A673 (cell line): ENCODE measurements around the gene KDM5A.

Source experiments
- EZH2 ChIP-seq: fragments of 200-600 bp; sonication (generic); IDR thresholded peaks from 2 replicates; pipeline ENCODE4 v1.6.1; 2017; ENCODE audit warnings: borderline replicate concordance, low read depth, mild to moderate bottlenecking, mixed read lengths, antibody characterized with exemption, low read length; ENCODE audit not compliant: poor library complexity, severe bottlenecking
- TF ChIP-seq, protein P1 (sequence below): fragments of 300-800, 200-600 bp; sonication (generic); conservative IDR thresholded peaks from 2 replicates; pipeline ENCODE4 v1.5.1; 2017; ENCODE audit warnings: low read depth, mild to moderate bottlenecking, antibody characterized with exemption, low read length, moderate library complexity, mixed read lengths

DNA sequence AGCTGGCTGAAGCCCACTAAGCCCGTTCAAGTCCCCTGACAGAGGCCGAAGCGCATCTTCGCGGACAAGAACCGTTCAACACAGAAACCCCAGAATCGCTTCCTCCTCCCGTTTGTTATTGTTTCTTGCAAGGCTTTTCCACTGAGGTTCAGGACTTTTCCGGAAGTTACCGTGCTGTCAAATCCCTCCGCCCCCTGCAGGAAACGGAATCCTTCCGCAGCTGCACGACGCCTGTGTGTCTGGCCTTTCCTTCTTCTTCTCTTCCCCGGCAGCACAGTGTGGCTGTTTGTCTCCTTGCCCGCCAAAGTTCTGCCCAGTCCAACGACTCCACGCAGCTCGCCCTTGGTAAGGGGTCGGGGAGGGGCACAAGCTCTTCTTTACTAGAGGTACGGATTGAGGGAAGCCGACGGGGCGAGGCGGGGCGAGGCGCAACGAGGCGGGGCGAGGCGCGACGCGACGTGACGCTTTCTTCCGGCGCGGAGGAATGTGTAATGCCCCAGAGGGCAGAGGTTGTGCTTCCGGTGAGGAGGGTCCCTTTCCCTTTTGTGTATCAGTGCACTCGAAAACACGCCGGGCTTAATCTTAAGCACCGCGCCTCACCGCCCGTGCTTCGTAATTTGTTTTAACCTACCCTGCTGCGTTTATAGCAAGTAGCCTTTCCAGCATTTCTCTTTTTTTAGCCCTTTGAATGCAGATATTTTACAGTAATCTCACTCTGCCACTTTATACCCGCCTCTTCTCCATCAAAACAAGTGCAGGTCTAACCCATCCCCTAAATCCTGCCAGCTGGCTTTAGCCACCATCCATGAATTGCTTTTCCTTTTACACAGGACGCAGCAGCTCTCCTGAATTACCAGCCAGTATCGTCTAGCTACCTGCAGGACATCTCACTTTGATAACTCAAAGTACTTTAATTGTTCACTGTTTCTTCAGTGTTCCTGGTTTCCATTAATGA, at the start of gene KDM5A:
- TF ChIP-seq, protein P1, sequence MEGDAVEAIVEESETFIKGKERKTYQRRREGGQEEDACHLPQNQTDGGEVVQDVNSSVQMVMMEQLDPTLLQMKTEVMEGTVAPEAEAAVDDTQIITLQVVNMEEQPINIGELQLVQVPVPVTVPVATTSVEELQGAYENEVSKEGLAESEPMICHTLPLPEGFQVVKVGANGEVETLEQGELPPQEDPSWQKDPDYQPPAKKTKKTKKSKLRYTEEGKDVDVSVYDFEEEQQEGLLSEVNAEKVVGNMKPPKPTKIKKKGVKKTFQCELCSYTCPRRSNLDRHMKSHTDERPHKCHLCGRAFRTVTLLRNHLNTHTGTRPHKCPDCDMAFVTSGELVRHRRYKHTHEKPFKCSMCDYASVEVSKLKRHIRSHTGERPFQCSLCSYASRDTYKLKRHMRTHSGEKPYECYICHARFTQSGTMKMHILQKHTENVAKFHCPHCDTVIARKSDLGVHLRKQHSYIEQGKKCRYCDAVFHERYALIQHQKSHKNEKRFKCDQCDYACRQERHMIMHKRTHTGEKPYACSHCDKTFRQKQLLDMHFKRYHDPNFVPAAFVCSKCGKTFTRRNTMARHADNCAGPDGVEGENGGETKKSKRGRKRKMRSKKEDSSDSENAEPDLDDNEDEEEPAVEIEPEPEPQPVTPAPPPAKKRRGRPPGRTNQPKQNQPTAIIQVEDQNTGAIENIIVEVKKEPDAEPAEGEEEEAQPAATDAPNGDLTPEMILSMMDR: no peak
- TF ChIP-seq EZH2: no peak
